OCI-LY1 (cell line): Measurements from ENCODE around the gene FRG2C.
"Not testable (repeated sequence)": the region's sequence is repeated elsewhere in the genome, so short reads cannot be mapped to it uniquely, and the experiment has no call there.

Source experiments
- CTCF ChIP-seq: fragments of 200-600 bp; sonication (generic), shearing (Covaris generic); IDR thresholded peaks from 2 replicates; pipeline ENCODE4 v1.5.1; 2017; ENCODE audit warnings: mild to moderate bottlenecking, antibody characterized with exemption, low read length, moderate library complexity, mixed read lengths
- EZH2 ChIP-seq: fragments of 200-600 bp; sonication (generic), shearing (Covaris generic); IDR thresholded peaks from 2 replicates; pipeline ENCODE4 v1.8.0; 2017; ENCODE audit warnings: borderline replicate concordance, mixed run types, mild to moderate bottlenecking, antibody characterized with exemption, low read length, moderate library complexity, mixed read lengths

- TF ChIP-seq CTCF, EZH2: not testable (repeated sequence)
These were observed 25.2 kb upstream of the FRG2C start for GRCh38 chr3:75638947-75639346.
